AG20443 (cell line): ENCODE data around the gene AHCYL2.
"Not testable (repeated sequence)": the region's sequence is repeated elsewhere in the genome, so short reads cannot be mapped to it uniquely, and the experiment has no call there.

Experiments
- DNase-seq: peaks from one replicate; pipeline ENCODE4 v3.0.0; 2012; ENCODE audit warnings: low spot score, mixed read lengths

The AHCYL2 gene

DNA sequence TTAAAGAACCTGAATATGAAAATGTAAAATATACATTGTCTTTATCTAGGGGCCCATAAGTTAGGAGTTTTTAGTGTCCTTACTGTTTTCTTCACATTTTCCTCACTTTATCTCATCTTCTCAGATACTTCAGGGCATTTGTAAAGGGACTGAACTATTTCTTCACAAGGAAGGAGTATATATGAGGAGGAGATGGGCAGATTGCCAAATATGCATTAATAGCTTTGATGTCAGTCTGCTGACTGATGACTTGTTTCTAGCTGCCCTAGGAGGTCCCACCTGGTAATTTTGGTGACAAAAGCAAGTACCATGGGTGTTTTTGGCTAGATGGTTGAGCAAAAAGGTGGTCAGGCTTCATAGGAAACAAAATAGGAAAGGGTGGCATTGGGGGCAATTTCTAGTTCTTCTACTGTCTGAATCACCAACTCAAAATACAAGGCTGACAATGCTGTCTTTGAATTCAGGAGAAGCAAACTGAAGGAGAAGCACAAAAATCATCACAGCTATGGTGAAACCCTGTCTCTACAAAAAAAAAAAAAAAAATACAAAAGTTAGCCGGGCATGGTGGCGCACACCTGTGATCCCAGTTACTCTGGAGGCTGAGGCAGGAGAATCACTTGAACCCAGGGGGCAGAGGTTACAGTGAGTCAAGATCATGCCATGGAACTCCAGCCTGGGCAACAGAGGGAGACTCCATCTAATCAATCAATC is 199.0 kb downstream of the AHCYL2 start:
- DNase-seq: no peak

DNA sequence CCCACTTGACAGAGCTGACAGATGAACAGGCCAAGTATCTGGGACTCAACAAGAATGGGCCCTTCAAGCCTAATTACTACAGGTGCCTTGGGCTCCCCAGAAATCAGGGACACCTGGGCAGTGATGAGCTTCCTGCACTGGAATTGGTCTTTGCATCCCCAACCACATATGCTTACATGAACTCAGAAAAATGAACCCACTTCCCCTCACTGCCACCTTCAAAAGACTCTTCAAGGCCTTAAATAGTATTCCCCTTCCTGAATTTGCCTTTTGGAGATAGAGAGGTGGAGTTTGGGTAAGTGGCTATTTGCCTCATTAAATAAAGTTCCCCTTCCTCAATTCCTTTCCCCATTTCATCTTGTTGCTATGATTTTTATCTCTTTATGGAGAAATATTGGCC is 201.7 kb downstream of the AHCYL2 start:
- no peak for DNase-seq

DNA sequence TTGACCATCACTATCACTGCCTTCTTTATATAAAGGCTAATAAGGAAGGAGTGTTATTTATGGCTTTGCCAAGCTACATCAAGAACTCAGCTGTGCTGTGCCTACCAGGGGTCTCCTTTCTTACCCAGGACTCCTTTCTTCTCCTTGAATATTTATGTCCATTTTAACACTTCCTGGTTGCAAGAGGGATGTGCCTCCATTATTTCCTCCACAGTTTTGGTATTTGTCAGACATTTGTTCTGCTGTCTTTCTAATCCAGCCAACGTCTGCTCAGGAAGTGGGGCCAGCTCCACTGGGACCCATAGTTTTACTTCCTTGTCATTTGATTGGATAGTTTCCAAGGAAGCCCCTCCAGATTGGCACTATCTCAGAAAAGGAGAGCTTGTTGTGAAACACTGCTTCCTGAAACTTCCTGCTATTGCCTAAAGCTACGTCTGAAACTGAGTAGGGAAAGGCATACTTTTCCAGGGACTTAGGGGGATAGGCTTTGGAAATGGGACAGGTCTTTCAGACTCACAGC is 202.8 kb downstream of the AHCYL2 start:
- DNase-seq: no peak

DNA sequence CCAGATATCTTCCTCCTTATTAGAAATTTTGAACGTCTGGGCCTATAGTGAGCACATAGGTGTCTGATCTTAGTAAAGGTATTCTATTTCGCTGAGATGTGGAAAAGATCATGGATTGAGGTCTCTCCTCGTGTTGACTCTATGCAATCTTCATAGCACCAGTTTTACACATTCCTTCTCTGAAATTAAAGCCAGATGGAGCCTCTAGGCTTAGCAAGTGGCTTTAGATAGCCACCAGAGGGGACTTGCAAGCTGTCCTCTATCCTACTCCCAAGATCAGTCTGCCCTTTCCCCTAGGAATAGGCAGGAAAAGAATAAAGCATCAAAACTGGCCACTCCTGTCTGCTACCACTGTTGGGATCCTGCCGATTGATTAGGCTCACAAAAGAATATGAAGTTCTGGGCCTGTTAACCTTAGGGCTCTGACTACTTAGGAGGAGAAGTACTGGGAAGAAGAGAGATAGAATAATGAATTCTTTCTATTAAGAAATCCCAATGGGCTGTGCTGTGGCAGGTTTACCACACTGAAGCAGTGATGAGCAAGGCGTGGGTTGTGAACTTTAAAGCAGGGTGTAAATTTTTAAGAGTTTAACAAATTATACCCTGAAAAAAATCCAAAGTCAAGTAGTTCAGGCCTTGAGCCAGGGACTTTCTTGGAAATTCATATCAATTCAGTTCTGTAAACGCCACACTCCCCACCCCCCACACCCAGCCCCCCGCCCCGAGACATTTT is 207.2 kb downstream of the AHCYL2 start:
- DNase-seq: peak; percentile 46

DNA sequence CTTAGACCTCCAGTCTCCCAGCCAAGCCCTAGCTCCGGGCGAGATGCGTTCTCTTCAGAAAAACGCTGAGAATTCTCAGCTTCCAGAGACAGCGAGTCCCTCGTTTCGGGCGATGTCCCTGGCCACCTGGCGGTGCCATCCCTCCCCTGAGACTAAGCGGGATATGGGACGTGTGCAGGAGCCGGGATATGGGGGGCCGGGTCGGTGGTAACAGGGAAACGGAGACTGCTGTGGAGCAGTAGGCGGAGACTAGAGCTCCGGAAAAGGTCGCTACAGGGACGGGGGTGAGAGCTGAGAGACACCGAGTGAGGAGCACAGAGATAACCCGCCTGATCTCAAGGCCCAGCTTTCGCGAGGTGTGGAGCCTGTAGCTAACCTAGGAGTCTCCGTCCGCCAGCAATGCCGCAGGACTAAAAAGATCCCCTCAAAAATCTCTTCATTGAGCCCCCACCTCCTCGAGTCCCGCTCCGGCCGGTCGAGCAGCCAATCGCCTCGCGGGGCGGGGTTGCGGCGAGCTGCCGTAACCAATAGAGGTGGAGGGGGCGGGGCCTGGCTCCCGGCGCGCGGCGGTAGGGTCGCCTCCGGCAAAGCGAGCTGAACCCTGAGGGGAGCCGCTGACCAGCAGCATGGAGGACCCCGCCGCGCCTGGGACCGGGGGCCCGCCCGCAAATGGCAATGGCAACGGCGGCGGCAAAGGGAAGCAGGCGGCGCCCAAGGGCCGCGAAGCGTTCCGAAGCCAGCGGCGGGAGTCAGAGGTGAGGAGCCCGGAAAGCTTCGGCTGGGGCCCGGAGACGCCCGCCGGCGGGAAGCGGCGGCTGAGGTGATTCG is 209.2 kb downstream of the AHCYL2 start, which contains the start of gene STRIP2:
Gene STRIP2, plus strand, starts transcription at position 586 of the 828 bp plus-strand sequence. Its CDS starts 41 bp downstream, at position 627.
- DNase-seq: peak; percentile 96

DNA sequence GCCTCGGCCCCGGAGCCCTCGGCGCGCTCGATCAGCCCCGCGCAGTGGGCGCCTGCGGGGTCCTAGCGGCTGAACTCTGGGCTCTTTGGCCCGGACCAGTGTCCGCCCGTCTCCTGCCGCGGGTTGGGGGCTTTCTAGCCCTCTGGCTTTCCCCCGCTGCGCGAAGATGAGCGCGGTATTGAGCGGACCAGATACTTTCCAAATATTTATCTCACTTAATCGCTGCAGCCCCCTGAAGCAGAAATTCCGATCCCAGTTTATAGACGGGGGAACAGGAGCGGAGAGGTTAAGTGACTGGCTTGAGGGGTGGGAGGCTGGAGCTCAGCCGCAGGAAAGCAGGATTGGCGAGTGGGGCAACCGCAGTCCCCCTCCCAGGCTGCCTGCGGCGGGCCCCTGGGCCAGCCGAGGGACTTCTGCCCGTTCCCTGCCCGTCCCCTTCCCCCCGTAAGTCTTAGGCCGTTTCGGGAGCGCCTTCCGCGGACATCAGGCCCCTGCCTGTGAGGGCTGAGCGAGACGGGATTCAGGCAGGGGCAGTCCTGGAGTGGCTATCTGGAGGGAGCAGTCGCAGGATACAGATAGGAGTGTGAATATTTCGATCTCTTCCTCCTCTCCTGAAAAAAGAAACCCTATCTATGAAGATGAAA is 210.0 kb downstream of the AHCYL2 start:
- DNase-seq: peak; percentile 53

DNA sequence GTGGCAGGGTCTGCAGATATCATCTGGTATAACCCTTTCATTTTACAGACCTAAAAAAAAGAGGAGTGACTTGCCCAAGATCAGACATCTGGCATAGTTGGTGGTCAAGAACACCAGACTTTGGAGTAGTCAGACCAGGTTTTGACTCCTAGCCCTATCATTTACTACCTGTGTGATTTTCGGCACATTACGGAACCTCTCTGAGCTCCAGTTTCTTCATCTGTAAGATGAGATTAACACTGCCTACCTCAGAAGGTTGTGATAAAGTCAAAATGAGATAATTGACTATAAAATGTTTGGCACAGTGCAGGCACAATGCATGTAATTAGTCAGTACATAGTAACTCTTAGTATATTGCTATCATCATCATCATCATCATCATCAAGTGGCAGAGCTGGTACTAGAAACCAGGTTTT is 210.6 kb downstream of the AHCYL2 start:
- DNase-seq: no peak

DNA sequence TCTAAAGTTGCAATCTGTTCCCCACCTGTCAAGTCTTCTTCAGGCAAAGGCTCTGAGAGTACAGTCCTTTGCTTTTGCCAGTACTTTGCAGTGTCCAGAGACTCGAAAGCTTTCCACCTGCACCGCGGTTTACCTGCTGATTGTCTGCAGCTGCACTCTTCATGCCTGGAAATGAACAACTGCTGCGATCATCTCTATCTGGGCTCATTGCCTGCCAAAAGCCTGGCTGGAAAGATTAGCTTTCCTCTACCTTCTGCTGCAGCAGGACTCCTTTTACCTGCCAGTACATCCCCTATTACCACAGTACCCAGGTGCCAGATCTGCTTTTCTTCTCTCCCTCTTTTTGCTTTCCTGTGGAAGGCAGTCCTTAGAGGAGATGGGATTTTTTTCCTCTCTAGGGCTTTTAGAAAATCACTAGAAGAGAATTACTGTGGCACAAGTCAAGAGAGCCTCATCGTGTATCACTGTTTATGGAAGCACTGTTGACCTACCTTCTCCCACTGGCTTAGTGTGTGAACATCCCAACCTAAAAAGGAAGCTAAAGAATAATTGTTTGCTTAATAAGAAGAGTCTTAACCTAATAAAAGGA is 211.6 kb downstream of the AHCYL2 start:
- no peak for DNase-seq

DNA sequence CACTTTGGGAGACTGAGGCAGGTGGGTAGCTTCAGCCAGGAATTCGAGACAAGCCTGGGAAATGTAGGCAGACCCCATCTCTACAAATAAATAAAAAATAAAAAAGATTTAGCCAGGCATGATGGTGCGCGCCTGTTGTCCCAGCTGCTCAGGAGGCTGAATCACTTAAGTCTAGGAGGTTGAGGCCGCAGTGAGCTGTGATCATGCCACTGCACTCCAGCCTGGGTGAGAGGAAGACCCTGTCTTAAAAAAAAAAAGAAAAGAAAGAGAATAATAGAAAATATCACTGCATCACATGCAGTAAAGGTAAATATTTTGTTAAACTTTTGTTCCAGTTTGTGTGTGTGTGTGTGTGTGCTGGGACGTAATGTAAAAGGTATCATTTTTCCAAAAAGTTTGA is 212.4 kb downstream of the AHCYL2 start:
- no peak for DNase-seq

DNA sequence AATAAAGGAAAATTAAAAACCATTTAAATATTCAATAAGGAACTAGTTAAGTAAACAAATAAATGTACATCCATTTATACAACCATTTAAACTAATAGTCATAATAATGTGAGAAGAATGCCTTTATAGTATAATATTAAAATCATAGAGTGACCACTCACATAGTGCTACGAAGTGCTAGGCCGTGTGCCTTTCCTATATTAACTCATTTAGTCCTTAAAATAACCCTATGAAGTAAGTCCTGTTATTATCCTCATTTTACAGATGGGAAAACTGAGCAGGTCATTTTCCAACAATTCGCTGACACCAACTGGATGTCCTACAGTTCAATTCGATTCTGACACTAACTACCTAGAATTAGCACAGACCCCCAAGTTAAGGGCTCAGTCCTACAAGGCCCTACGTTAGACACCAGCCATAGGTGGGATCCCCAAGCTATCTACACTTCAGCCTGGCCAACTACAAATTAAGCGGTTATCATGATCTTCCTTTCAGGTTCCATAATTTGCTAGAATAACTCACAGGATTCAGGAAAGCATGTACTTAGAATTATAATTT is 213.5 kb downstream of the AHCYL2 start:
- no peak for DNase-seq

DNA sequence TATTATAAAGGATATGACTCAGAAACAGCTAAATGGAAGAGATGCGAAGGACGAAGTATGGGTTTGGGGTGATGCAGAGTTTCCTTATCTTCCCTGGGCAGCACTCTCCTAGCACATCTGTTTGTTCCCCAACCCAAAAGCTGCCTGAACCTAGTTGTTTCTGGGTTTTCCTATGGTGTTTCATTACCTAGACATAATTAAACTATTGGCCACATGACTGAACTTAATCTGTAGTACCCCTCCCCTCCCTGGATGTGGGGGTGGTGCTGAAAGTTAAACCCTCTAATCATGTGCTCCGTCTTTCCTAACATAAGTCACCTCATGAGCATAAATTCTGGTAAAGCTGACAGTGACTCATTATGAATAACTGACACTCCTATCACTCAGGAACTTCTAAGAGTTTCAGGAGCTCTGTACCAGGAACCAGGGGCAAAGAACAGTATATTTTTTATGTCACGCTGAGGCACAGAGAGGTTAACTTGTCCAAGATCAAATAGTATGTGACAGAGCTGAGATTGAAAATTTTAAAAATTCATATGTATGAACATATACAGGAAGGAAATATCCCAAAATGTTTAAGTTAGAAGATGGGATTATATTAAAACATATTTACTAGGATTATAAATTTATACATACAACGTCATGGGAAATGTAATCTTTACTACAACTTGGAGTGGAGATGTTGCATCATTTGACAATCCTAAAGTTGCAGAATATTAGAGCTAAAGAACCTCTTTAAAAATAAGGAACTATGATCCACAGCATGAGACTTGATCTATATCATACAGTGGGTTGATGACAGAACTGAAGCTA is 214.2 kb downstream of the AHCYL2 start:
- no peak for DNase-seq

DNA sequence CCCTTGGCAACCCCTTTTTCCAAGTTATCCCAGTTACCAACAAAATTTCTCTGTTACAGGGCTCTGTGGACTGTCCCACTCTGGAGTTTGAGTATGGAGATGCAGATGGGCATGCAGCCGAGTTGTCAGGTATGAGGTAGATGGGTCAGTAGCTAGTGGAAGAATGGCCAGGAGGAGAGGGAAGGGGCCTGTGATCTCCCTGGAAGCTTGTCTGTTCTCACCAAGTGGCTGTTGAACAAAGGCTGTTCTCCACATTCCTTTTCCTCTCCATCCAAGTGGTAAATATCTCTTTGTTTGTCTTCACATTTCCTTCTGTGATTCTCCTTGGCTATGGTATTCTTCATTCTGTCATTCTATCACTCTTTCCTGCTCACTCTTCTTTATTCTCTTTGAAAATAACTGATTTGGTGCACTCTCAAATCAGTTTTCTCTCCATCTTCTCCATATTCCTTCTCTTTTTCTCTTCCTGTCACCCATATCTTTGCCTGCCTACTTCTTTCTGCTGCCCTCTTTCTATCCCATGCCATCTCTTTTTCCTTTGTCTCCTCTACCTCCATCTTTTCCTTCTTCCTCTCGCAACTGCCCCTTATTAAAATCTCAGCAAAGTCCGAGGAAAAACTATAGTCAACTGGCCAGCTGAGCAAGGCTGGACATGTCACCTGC is 215.3 kb downstream of the AHCYL2 start:
- no peak for DNase-seq

DNA sequence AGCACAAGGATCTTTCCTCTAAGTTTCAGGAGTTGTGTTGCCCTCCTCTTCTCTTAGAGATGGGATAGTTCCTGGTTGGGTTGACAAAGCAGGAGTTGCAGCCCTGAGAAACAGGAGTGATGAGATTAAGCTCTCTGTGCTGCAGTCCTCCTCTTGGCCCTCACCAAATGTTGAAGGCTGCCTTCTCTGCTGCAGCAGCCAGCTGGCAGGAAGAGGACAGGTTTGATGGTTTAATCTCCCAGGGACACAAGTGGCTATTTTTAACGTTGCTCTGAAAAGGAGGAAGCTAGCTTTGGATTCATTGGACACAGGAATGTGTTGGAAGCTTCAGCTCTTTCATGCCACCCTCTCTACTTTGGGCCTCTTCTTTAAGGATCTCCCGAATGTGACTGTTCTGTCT is 218.8 kb downstream of the AHCYL2 start:
- no peak for DNase-seq

DNA sequence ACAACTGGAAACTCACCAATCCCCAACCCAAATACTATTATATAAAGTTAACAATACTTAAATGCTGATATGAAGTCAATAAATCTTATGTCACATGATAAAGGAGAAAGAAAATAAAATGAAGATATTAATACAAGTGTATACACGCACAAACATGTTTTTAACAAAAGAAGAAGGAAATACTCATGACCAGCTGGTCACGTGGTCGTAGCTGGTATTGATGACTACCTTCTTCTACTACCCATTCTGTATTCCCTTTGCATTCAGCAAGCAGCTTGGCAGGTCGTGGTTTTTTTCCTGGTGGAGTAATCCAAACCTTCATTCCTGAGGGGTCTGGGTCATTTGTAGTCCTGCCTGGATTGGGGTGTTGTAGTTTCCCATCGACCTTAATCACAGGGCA is 219.9 kb downstream of the AHCYL2 start:
- not testable (repeated sequence) for DNase-seq

DNA sequence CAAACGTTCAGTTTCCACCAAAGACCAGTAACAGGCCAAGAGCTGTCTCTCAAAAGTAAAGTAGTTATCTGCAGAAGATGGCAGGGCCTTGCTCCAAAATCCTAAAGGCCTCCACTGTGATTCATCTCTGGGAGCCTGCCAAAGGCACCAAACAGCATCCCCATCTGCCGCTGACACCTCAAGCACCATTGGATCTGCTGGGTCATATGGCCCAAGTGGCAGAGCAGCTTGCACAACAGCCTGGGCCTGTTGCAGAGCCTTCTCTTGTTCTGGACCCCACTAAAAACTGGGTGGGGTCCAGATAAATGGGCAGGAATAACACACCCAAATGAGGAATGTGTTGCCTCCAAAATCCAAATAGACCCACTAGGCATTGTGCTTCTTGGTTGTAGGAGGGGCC is 222.1 kb downstream of the AHCYL2 start:
- DNase-seq: not testable (repeated sequence)

DNA sequence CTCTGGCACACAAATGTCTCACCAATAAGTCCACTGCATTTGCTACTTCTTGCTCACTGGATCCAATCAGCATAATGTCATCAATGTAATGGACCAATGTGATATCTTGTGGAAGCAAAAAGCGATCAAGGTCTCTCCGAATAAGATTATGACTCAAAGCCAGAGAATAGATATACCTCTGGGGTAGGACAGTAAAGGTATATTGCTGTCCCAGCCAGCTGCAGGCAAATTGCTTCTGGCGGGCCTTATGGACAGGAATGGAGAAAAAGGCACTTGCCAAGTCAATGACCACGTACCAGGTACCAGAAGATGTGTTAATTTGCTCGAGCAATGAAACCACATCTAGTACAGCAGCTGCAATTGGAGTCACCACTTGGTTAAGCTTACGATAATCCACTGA is 222.6 kb downstream of the AHCYL2 start:
- DNase-seq: not testable (repeated sequence)

DNA sequence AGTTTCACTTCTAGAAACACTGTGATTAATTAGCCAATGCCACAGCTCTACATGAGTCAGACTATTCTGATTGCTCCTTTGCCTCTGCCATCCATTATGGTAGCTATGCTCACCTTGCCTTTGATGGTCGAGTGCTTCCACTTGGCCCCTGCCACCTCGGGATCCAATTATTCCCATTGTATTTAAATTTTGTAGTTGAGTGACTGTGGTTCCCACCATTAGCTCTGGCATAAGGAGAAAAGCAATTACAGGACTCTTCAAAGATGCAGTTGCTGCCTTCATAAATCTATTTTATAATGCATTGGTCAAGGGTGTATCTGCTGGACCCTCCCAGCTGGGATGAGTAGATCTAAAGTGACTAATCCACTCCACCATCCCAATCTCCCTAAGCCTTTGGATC is 223.8 kb downstream of the AHCYL2 start:
- DNase-seq: not testable (repeated sequence)

DNA sequence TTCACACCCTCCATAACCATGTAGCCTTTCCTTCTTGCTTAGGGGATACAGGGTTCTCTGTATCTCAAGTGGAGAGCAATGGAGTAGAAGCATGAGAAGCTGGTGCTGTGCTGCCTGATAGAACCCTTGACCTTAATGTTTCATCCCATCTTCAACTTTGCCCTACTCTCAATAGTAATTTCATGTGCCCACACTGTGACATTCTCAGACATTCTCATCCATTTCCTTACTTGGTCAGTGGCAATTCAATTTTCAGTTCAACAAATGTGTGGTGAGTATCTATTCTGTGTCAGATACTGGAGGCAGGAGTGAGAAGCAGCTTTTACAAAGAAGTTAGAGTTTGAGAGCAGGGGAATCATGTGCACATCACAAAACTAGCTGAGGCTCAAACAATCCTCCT is 225.5 kb downstream of the AHCYL2 start:
- DNase-seq: no peak

DNA sequence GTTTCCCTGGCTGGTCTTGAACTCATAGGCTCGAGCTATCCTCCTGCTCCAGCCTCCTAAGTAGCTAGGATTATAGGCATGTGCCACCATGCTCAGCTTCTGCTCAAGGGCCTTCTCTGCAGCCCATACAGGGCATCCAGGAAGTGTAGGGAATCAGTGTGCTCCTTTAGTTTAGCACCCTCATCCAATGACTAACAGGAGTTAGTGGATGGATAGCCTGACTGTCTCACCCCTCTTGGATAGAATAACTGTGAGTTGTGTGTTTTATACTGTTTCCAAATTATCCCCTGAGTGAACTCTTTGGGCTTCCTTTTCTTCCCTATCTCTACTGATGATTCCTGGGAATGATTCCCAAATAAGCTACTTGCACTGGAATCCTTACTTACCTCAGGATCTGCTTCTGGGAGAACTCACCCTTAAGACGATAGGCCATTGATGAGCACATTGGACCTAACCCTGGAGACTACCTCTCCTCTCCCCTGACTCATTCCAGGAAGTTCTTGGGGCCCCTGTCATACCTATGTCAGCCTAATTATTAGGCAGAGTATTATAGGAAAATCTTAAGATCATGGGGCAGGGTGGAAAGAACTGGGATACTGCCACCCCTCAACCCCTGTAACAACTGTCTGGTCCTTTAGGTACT is 227.9 kb downstream of the AHCYL2 start:
- no peak for DNase-seq
